ENCODE measurements around the gene TCF23. TPM values are rescaled to one million over a fixed set of nuclear protein-coding genes. Genes with fewer than 3 reads are reported as not detected.

Gene TCF23
- total RNA-seq, 2 experiments from 2014 or later: not detected

DNA sequence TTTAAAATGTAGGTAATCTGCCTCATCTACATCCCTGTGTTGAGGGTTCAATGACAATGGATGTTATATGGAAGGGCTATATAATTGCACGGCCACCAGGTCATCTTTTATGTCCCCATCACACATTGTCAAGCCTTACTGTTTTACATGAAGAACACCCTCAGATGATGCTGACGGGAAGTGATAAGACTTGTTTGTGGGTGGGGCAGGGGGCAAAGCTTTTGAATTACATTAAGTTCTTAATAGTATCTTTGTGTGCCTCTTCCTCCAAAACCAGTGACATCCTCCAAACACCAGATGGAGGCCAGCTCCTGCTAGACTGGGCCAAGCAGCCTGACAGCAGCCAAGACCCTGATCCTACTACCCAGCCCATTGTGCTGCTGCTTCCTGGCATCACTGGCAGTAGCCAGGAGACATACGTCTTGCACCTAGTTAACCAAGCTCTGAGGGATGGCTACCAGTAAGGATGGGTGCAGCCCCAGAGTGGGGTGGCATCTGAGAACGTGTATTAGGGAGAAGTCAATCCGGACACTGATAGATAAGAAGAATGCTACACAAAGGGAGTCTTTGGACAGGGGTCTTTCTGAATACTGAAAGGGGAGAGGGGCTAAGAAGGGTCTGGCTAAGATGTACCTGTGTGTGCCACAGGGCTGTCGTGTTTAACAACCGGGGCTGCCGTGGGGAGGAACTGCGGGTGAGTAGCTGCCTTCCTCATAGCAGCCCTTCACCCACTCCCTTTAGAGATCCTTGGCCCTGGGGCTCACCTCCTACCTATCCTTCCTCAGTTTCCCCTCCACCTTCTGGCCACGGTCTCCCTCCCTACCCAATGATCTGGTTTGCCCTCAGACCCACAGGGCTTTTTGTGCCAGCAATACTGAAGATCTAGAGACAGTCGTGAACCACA, 19.9 kb upstream of the TCF23 start:
- Mint-ChIP-seq H3K4me3 (peak overlapping the region; percentile 38), H3K4me1 (ENCODE audit: low read depth) (peaks cover 14% of the 10 kb centered on the region), H3K27me3 (no peaks in the 10 kb centered on the region), H3K27ac (peak overlapping the region; percentile 44), H3K9me3 (no peaks in the 10 kb centered on the region), H3K36me3 (ENCODE audit: low read depth) (peaks cover 40% of the 10 kb centered on the region)
- POLR2A ChIA-PET: interaction anchor here (1.0 kb wide), 1 partner anchor 42 kb away, joined by 3 read pairs; no protein-coding TSS in a partner anchor
- peaks cover 36% of the 10 kb centered on the region for H3K36me3 ChIP-seq (ENCODE audit: insufficient read depth, low read length)
- DNase-seq: no peak
- TF ChIP-seq, protein P1, sequence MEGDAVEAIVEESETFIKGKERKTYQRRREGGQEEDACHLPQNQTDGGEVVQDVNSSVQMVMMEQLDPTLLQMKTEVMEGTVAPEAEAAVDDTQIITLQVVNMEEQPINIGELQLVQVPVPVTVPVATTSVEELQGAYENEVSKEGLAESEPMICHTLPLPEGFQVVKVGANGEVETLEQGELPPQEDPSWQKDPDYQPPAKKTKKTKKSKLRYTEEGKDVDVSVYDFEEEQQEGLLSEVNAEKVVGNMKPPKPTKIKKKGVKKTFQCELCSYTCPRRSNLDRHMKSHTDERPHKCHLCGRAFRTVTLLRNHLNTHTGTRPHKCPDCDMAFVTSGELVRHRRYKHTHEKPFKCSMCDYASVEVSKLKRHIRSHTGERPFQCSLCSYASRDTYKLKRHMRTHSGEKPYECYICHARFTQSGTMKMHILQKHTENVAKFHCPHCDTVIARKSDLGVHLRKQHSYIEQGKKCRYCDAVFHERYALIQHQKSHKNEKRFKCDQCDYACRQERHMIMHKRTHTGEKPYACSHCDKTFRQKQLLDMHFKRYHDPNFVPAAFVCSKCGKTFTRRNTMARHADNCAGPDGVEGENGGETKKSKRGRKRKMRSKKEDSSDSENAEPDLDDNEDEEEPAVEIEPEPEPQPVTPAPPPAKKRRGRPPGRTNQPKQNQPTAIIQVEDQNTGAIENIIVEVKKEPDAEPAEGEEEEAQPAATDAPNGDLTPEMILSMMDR (IDR thresholded peaks at IDR 0.05): no peak
- no peaks in the 10 kb centered on the region for H3K27me3 ChIP-seq (ENCODE audit: control insufficient read depth in 1 of 2, insufficient read depth in 2 of 2, low read length in 2 of 2)
- H3K4me1 ChIP-seq (ENCODE audit: insufficient read depth, low read length): peaks cover 25% of the 10 kb centered on the region
- CTCF ChIA-PET: no interaction called here
- no peaks in the 10 kb centered on the region for H3K9me3 ChIP-seq (ENCODE audit: control insufficient read depth in 1 of 2, insufficient read depth in 1 of 2, low read length in 2 of 2)
- H3K27ac ChIP-seq (ENCODE audit: low read depth in 1 of 2, low read length in 2 of 2): no peak overlapping the region
- no peak for ATAC-seq (ENCODE audit: poor library complexity)
- intact Hi-C loops (cut with DNase I, micrococcal nuclease): no loop called here
- no peak overlapping the region for H3K4me3 ChIP-seq (ENCODE audit: low read length)

DNA sequence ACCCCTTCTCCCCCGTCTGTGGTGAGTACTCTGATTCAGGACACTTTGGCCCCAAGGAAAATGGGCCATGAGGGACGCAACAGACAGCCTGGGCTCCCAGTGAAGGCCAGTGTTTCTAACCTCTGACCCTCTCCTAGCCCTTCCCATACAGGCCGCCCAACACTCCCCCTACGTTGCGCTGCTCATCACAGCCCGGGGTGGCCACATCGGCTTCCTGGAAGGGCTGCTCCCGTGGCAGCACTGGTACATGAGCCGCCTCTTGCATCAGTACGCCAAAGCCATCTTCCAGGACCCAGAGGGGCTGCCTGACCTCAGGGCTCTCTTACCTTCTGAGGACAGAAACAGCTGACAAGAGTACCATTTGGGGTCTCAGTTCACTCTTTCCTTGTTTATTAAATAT, 18.4 kb upstream of the TCF23 start:
- Histone ChIP-seq H3K36me3 (ENCODE audit: insufficient read depth, low read length) (peaks cover 36% of the 10 kb centered on the region), H3K27ac (ENCODE audit: low read depth in 1 of 2, low read length in 2 of 2) (no peak overlapping the region), H3K27me3 (ENCODE audit: control insufficient read depth in 1 of 2, insufficient read depth in 2 of 2, low read length in 2 of 2) (no peaks in the 10 kb centered on the region), H3K9me3 (ENCODE audit: control insufficient read depth in 1 of 2, insufficient read depth in 1 of 2, low read length in 2 of 2) (no peaks in the 10 kb centered on the region), H3K4me1 (ENCODE audit: insufficient read depth, low read length) (peaks cover 30% of the 10 kb centered on the region), H3K4me3 (ENCODE audit: low read length) (no peak overlapping the region)
- ChIA-PET CTCF (no interaction called here), POLR2A (no interaction called here)
- H3K4me3 Mint-ChIP-seq: peak overlapping the region; percentile 56
- no peaks in the 10 kb centered on the region for H3K27me3 Mint-ChIP-seq
- peaks cover 40% of the 10 kb centered on the region for H3K36me3 Mint-ChIP-seq (ENCODE audit: low read depth)
- H3K9me3 Mint-ChIP-seq: no peaks in the 10 kb centered on the region
- no peak for ATAC-seq (ENCODE audit: poor library complexity)
- H3K27ac Mint-ChIP-seq: peak overlapping the region; percentile 51
- TF ChIP-seq, protein P1 (IDR thresholded peaks at IDR 0.05): no peak
- peaks cover 19% of the 10 kb centered on the region for H3K4me1 Mint-ChIP-seq (ENCODE audit: low read depth)
- intact Hi-C loops (cut with DNase I, micrococcal nuclease): loop anchor here in 1 of 2 experiments (5.0 kb wide), 1 partner anchor 58 kb away; the partner anchor contains the start of gene OST4
- DNase-seq: no peak

DNA sequence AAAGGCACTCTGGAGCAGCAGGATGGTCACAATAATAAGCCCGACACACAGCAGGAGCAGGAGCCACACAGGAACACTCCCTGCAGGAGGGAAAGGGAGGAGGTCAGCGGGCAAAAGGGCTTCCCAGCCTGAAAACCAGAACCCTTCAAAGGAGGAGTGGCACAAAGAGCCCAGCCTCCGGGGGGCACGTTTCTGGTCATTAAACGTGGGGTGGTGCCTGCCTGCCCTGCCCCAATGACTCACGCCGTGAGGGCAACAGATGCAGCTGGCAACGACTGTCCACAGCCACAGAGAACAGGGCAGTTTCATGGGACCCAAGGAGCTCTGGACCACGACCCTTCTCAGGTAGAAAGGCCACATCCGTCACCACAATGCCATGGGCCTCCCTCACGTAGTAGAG, 17.4 kb upstream of the TCF23 start:
- no peak overlapping the region for H3K4me3 ChIP-seq (ENCODE audit: low read length)
- ATAC-seq (ENCODE audit: poor library complexity): no peak
- no peaks in the 10 kb centered on the region for H3K9me3 Mint-ChIP-seq
- H3K4me1 Mint-ChIP-seq (ENCODE audit: low read depth): peaks cover 19% of the 10 kb centered on the region
- intact Hi-C loops (cut with DNase I, micrococcal nuclease): loop anchor here in 1 of 2 experiments (5.0 kb wide), 1 partner anchor 59 kb away; the partner anchor contains the start of gene OST4
- H3K36me3 Mint-ChIP-seq (ENCODE audit: low read depth): peaks cover 40% of the 10 kb centered on the region
- no peak overlapping the region for H3K27ac Mint-ChIP-seq
- H3K27me3 ChIP-seq (ENCODE audit: control insufficient read depth in 1 of 2, insufficient read depth in 2 of 2, low read length in 2 of 2): no peaks in the 10 kb centered on the region
- CTCF ChIA-PET: interaction anchor here (0.9 kb wide), 1 partner anchor 148 kb away, joined by 3 read pairs; no protein-coding TSS in a partner anchor
- H3K27me3 Mint-ChIP-seq: no peaks in the 10 kb centered on the region
- POLR2A ChIA-PET: interaction anchor here (1.2 kb wide), 1 partner anchor 8 kb away, joined by 3 read pairs; the partner anchor contains the start of gene ABHD1
- peaks cover 30% of the 10 kb centered on the region for H3K4me1 ChIP-seq (ENCODE audit: insufficient read depth, low read length)
- peaks cover 36% of the 10 kb centered on the region for H3K36me3 ChIP-seq (ENCODE audit: insufficient read depth, low read length)
- no peak for DNase-seq
- no peaks in the 10 kb centered on the region for H3K9me3 ChIP-seq (ENCODE audit: control insufficient read depth in 1 of 2, insufficient read depth in 1 of 2, low read length in 2 of 2)
- H3K4me3 Mint-ChIP-seq: peak overlapping the region; percentile 46
- H3K27ac ChIP-seq (ENCODE audit: low read depth in 1 of 2, low read length in 2 of 2): no peak overlapping the region
- TF ChIP-seq, protein P1 (IDR thresholded peaks at IDR 0.05): no peak
